CD4-positive, alpha-beta T cell (primary cell): ENCODE data around the gene CD40LG. TPM values are rescaled to one million over a fixed set of nuclear protein-coding genes. Genes with fewer than 3 reads are reported as not detected.

Experiments used
- ATAC-seq: fragments of 200-7000 bp; cut with Tn5 transposase; one replicate; pipeline ENCODE4 v1.10.0; 2022; ENCODE audit warnings: mild to moderate bottlenecking; ENCODE audit not compliant: poor library complexity
- CTCF ChIA-PET: fragments of 350-600 bp; sonication (Branson Sonifier 250); formaldehyde crosslinking; loops from one replicate; lab custom pipeline; 2021; ENCODE audit warnings: antibody characterized with exemption, inconsistent platforms; lab: Charles Lee
- POLR2A ChIA-PET: fragments of 350-600 bp; sonication (Branson Sonifier 250); formaldehyde crosslinking; loops from one replicate; lab custom pipeline; 2021; ENCODE audit warnings: antibody characterized with exemption, inconsistent platforms; lab: Charles Lee
- DNase-seq, 14 experiments: peaks; one replicate each; pipeline ENCODE4 v3.0.0-alpha.2; 2013 to 2020; ENCODE audit warnings: mixed read lengths in 2 of 14
- H3K27ac ChIP-seq, 2 donors: one replicate each; pipeline versions ENCODE4 v1.5.1 to v1.7.0; 2013; ENCODE audit warnings: low read length in 2 of 2, low read depth in 1 of 2, mild to moderate bottlenecking in 1 of 2
- H3K27me3 ChIP-seq, 2 experiments: 1 replicate in 1 of 2; 2 replicates in 1 of 2; pipeline versions ENCODE4 v1.6.1 to v1.7.0; 2013; ENCODE audit warnings: low read length in 2 of 2, control low read depth in 1 of 2, mild to moderate bottlenecking in 1 of 2, moderate library complexity in 1 of 2; ENCODE audit not compliant: insufficient read depth in 2 of 2, control insufficient read depth in 1 of 2
- H3K36me3 ChIP-seq: one replicate; pipeline ENCODE4 v1.6.1; 2013; ENCODE audit warnings: low read length, control low read depth; ENCODE audit not compliant: insufficient read depth
- H3K4me1 ChIP-seq: one replicate; pipeline ENCODE4 v1.6.1; 2013; ENCODE audit warnings: low read length, control low read depth; ENCODE audit not compliant: insufficient read depth
- H3K4me3 ChIP-seq: one replicate; pipeline ENCODE4 v1.5.1; 2013; ENCODE audit warnings: mild to moderate bottlenecking, low read length, moderate library complexity
- H3K9me3 ChIP-seq, 2 experiments: 1 replicate in 1 of 2; 2 replicates in 1 of 2; pipeline versions ENCODE4 v1.6.1 to v1.7.0; 2013; ENCODE audit warnings: low read length in 2 of 2, mild to moderate bottlenecking in 2 of 2, control low read depth in 1 of 2, moderate library complexity in 1 of 2; ENCODE audit not compliant: control insufficient read depth in 1 of 2, insufficient read depth in 1 of 2
- H3K27ac Mint-ChIP-seq: one replicate; pipeline ENCODE4 v1.8.0; 2020; ENCODE audit warnings: mixed read lengths
- H3K27me3 Mint-ChIP-seq: one replicate; pipeline ENCODE4 v1.8.0; 2021; ENCODE audit warnings: mixed read lengths
- H3K36me3 Mint-ChIP-seq: one replicate; pipeline ENCODE4 v1.8.0; 2021; ENCODE audit warnings: low read depth, mixed read lengths
- H3K4me1 Mint-ChIP-seq: one replicate; pipeline ENCODE4 v1.8.0; 2021; ENCODE audit warnings: low read depth, mixed read lengths
- H3K4me3 Mint-ChIP-seq: one replicate; pipeline ENCODE4 v1.8.0; 2020; ENCODE audit warnings: mild to moderate bottlenecking, mixed read lengths
- H3K9me3 Mint-ChIP-seq: one replicate; pipeline ENCODE4 v1.8.0; 2020; ENCODE audit warnings: mixed read lengths
- CTCF ChIP-seq: fragments of 200-600 bp; IDR thresholded peaks from one replicate; pipeline ENCODE4 v1.8.0; 2022; ENCODE audit warnings: antibody characterized with exemption, mild to moderate bottlenecking
- intact Hi-C, 2 experiments: fragments of 100-400 bp; cut with DNase I in 1 of 2; cut with micrococcal nuclease in 1 of 2; formaldehyde crosslinking; loops; one replicate each; pipeline versions ENCODE4 v1.15.1 to v1.9.0; 2023 to 2025; cut with DNase I, micrococcal nuclease
- total RNA-seq, 174 experiments: library from RNA in 2 of 174; stranded (reverse) in 2 of 174; gene quantifications; one replicate each; pipeline ENCODE4 v1.2.3 and lab custom pipeline; 2021 to 2026

The CD40LG gene
- total RNA-seq, 2 experiments from 2014 or later = 44.7 to 47.6 TPM

GRCh38 chrX:136692271-136692670, 44.3 kb downstream of the CD40LG start:
- peaks cover 5% of the 10 kb centered on the region for H3K36me3 ChIP-seq
- no peaks in the 10 kb centered on the region for H3K9me3 ChIP-seq
- H3K27ac Mint-ChIP-seq = peak overlapping the region; percentile 95
- H3K4me1 Mint-ChIP-seq = peaks cover 90% of the 10 kb centered on the region
- no peak for DNase-seq
- H3K9me3 Mint-ChIP-seq = no peaks in the 10 kb centered on the region
- TF ChIP-seq CTCF = no peak
- ChIA-PET CTCF (no interaction called here), POLR2A (interaction anchor here (1.2 to 4.1 kb wide), 3 partner anchors 33 to 83 kb away, joined by 3 to 18 read pairs (median 10); no protein-coding TSS in a partner anchor)
- H3K4me3 ChIP-seq = no peak overlapping the region
- intact Hi-C loops = loop anchor here in 1 of 2 experiments (5.0 kb wide), 1 partner anchor 40 kb away; no protein-coding TSS in a partner anchor
- H3K36me3 Mint-ChIP-seq = peaks cover 34% of the 10 kb centered on the region
- peak overlapping the region; percentile 38 for H3K4me3 Mint-ChIP-seq
- H3K27ac ChIP-seq = peak overlapping the region in 1 of 2 donors; percentile 58
- peaks cover 66% of the 10 kb centered on the region for H3K4me1 ChIP-seq
- H3K27me3 ChIP-seq = no peaks in the 10 kb centered on the region
- no peak for ATAC-seq
- no peaks in the 10 kb centered on the region for H3K27me3 Mint-ChIP-seq

GRCh38 chrX:136694431-136695087, 46.6 kb downstream of the CD40LG start:
- DNase-seq (peak in 10 of 14 experiments; percentile 6 to 83 (median 23)), ATAC-seq (peak; percentile 70)
- H3K27ac Mint-ChIP-seq = peak overlapping the region; percentile 95
- H3K36me3 Mint-ChIP-seq = peaks cover 34% of the 10 kb centered on the region
- intact Hi-C loops = loop anchor here (1.0 to 5.0 kb wide), 8 partner anchors 20 to 427 kb away; partner anchors contain the start of gene HTATSF1 (in 1 of the 2)
- H3K27me3 Mint-ChIP-seq = no peaks in the 10 kb centered on the region
- Histone ChIP-seq H3K4me3 (peak overlapping the region; percentile 33), H3K9me3 (no peaks in the 10 kb centered on the region), H3K36me3 (peaks cover 3% of the 10 kb centered on the region), H3K4me1 (peaks cover 50% of the 10 kb centered on the region), H3K27ac (peak overlapping the region; percentile 81 to 87), H3K27me3 (no peaks in the 10 kb centered on the region)
- peak overlapping the region; percentile 71 for H3K4me3 Mint-ChIP-seq
- peaks cover 79% of the 10 kb centered on the region for H3K4me1 Mint-ChIP-seq
- peak; percentile 66 for TF ChIP-seq CTCF
- no peaks in the 10 kb centered on the region for H3K9me3 Mint-ChIP-seq
- ChIA-PET CTCF (interaction anchor here (0.7 to 2.9 kb wide), 17 partner anchors 9 to 666 kb away, joined by 3 to 18 read pairs (median 4); no protein-coding TSS in a partner anchor), POLR2A (interaction anchor here (0.7 to 2.9 kb wide), 21 partner anchors 14 to 666 kb away, joined by 3 to 32 read pairs (median 5); partner anchors contain the start of gene RBMX)

- H3K9me3 ChIP-seq = no peaks in the 10 kb centered on the region
- Mint-ChIP-seq H3K27me3 (no peaks in the 10 kb centered on the region), H3K4me3 (no peak overlapping the region), H3K4me1 (peaks cover 53% of the 10 kb centered on the region), H3K27ac (peak overlapping the region; percentile 89), H3K9me3 (no peaks in the 10 kb centered on the region), H3K36me3 (peaks cover 57% of the 10 kb centered on the region)
- peak in 2 of 14 experiments; percentile 18 to 68 for DNase-seq
- peaks cover 5% of the 10 kb centered on the region for H3K36me3 ChIP-seq
- ATAC-seq = peak; percentile 32
- POLR2A ChIA-PET = interaction anchor here (0.8 to 1.8 kb wide), 6 partner anchors 38 to 199 kb away, joined by 3 to 7 read pairs (median 4); partner anchors contain the start of genes HTATSF1 and RBMX
- peaks cover 28% of the 10 kb centered on the region for H3K4me1 ChIP-seq
- intact Hi-C loops = loop anchor here (5.0 kb wide), 3 partner anchors 200 to 430 kb away; partner anchors contain the start of gene HTATSF1 (in 1 of the 2)
- H3K4me3 ChIP-seq = no peak overlapping the region
- no peak for TF ChIP-seq CTCF
- peak overlapping the region in 1 of 2 donors; percentile 49 for H3K27ac ChIP-seq
- CTCF ChIA-PET = interaction anchor here (1.1 to 2.0 kb wide), 3 partner anchors 12 to 120 kb away, joined by 3 to 7 read pairs (median 5); no protein-coding TSS in a partner anchor
- no peaks in the 10 kb centered on the region for H3K27me3 ChIP-seq
Measured at GRCh38 chrX:136697156-136697555, 49.2 kb downstream of the CD40LG start.
